ENCODE measurements around the gene EBF3. TPM values are rescaled to one million over a fixed set of nuclear protein-coding genes. Genes with fewer than 3 reads are reported as not detected.

Gene EBF3
- total RNA-seq, 1 donor from 2014 or later, result 0.53 TPM

- Histone ChIP-seq H3K36me3 (no peaks in the 10 kb centered on the region), H3K9me3 (no peaks in the 10 kb centered on the region), H3K4me1 (no peaks in the 10 kb centered on the region), H3K27me3 (ENCODE audit: low read depth) (peaks cover 6% of the 10 kb centered on the region), H3K4me3 (no peak overlapping the region), H3K27ac (no peak overlapping the region)
- DNase-seq, result no peak
- TF ChIP-seq, protein P1, sequence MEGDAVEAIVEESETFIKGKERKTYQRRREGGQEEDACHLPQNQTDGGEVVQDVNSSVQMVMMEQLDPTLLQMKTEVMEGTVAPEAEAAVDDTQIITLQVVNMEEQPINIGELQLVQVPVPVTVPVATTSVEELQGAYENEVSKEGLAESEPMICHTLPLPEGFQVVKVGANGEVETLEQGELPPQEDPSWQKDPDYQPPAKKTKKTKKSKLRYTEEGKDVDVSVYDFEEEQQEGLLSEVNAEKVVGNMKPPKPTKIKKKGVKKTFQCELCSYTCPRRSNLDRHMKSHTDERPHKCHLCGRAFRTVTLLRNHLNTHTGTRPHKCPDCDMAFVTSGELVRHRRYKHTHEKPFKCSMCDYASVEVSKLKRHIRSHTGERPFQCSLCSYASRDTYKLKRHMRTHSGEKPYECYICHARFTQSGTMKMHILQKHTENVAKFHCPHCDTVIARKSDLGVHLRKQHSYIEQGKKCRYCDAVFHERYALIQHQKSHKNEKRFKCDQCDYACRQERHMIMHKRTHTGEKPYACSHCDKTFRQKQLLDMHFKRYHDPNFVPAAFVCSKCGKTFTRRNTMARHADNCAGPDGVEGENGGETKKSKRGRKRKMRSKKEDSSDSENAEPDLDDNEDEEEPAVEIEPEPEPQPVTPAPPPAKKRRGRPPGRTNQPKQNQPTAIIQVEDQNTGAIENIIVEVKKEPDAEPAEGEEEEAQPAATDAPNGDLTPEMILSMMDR (IDR thresholded peaks at IDR 0.05), result no peak
- ATAC-seq, result no peak
- intact Hi-C loops (cut with DNase I), result no loop called here
These were observed 51.7 kb downstream of the EBF3 start for GRCh38 chr10:129912166-129912917.

GRCh38 chr10:129911451-129912165, 52.5 kb downstream of the EBF3 start:
- Histone ChIP-seq H3K9me3 (no peaks in the 10 kb centered on the region), H3K27ac (no peak overlapping the region), H3K4me1 (no peaks in the 10 kb centered on the region), H3K27me3 (ENCODE audit: low read depth) (peaks cover 6% of the 10 kb centered on the region), H3K4me3 (no peak overlapping the region), H3K36me3 (no peaks in the 10 kb centered on the region)
- DNase-seq, result no peak
- intact Hi-C loops (cut with DNase I), result no loop called here
- TF ChIP-seq, protein P1 (IDR thresholded peaks at IDR 0.05), result no peak
- no peak for ATAC-seq

GRCh38 chr10:129910861-129911260, 53.2 kb downstream of the EBF3 start:
- TF ChIP-seq, protein P1 (IDR thresholded peaks at IDR 0.05), result no peak
- intact Hi-C loops (cut with DNase I), result no loop called here
- no peak for ATAC-seq
- no peak overlapping the region for H3K4me3 ChIP-seq
- H3K36me3 ChIP-seq, result no peaks in the 10 kb centered on the region
- DNase-seq, result no peak
- no peaks in the 10 kb centered on the region for H3K9me3 ChIP-seq
- H3K27ac ChIP-seq, result no peak overlapping the region
- no peaks in the 10 kb centered on the region for H3K4me1 ChIP-seq
- peaks cover 7% of the 10 kb centered on the region for H3K27me3 ChIP-seq (ENCODE audit: low read depth)

GRCh38 chr10:129909531-129910256, 54.4 kb downstream of the EBF3 start:
- H3K36me3 ChIP-seq, result no peaks in the 10 kb centered on the region
- no peaks in the 10 kb centered on the region for H3K4me1 ChIP-seq
- TF ChIP-seq, protein P1 (IDR thresholded peaks at IDR 0.05), result no peak
- no peak overlapping the region for H3K4me3 ChIP-seq
- ATAC-seq, result no peak
- H3K9me3 ChIP-seq, result no peaks in the 10 kb centered on the region
- intact Hi-C loops (cut with DNase I), result no loop called here
- no peak overlapping the region for H3K27ac ChIP-seq
- peaks cover 13% of the 10 kb centered on the region for H3K27me3 ChIP-seq (ENCODE audit: low read depth)
- DNase-seq, result no peak

GRCh38 chr10:129909080-129909479, 55.0 kb downstream of the EBF3 start:
- no peak for ATAC-seq
- no peaks in the 10 kb centered on the region for H3K36me3 ChIP-seq

More at GRCh38 chr10:129909080-129909479, 55.0 kb downstream of the EBF3 start:
- TF ChIP-seq, protein P1 (IDR thresholded peaks at IDR 0.05), result no peak
- no peaks in the 10 kb centered on the region for H3K4me1 ChIP-seq
- no peak overlapping the region for H3K27ac ChIP-seq
- H3K4me3 ChIP-seq, result no peak overlapping the region
- intact Hi-C loops (cut with DNase I), result no loop called here
- no peaks in the 10 kb centered on the region for H3K9me3 ChIP-seq
- peaks cover 13% of the 10 kb centered on the region for H3K27me3 ChIP-seq (ENCODE audit: low read depth)
- DNase-seq, result no peak

Measured in lower lobe of right lung (tissue), 2 donors.